SK-N-SH (cell line): ENCODE data around the gene GSTO1.

ENCODE experiments used
- EP300 ChIP-seq, 2 experiments: IDR thresholded peaks; 2 replicates each; pipeline versions ENCODE4 v1.4.0 to v1.6.1; 2012; ENCODE audit warnings: borderline replicate concordance in 1 of 2, low read depth in 1 of 2, low read length in 1 of 2
- EZH2phosphoT487 ChIP-seq: fragments of 200-600 bp; sonication (generic); IDR thresholded peaks from 2 replicates; pipeline ENCODE4 v1.6.1; 2017; ENCODE audit warnings: low read depth, mixed run types, mild to moderate bottlenecking, antibody characterized with exemption, moderate library complexity, borderline replicate concordance
- GABPA ChIP-seq: IDR thresholded peaks from 2 replicates; pipeline ENCODE4 v1.4.0; 2012; ENCODE audit warnings: low read depth, mild to moderate bottlenecking
- NRF1 ChIP-seq: IDR thresholded peaks from 2 replicates; pipeline ENCODE4 v1.6.1; 2012; ENCODE audit warnings: low read depth, mild to moderate bottlenecking, low read length
- POLR2AphosphoS5 ChIP-seq: IDR thresholded peaks from 2 replicates; pipeline ENCODE4 v1.6.1; 2012; ENCODE audit warnings: low read depth, low read length
- RAD21 ChIP-seq: IDR thresholded peaks from 2 replicates; pipeline ENCODE4 v1.6.1; 2012; ENCODE audit warnings: mild to moderate bottlenecking, low read length
- TF ChIP-seq, protein P1 (sequence below): fragments of 200-600 bp; sonication (generic); IDR thresholded peaks from 2 replicates; pipeline ENCODE4 v1.6.1; 2017; ENCODE audit warnings: antibody characterized with exemption, mild to moderate bottlenecking, moderate library complexity

DNA sequence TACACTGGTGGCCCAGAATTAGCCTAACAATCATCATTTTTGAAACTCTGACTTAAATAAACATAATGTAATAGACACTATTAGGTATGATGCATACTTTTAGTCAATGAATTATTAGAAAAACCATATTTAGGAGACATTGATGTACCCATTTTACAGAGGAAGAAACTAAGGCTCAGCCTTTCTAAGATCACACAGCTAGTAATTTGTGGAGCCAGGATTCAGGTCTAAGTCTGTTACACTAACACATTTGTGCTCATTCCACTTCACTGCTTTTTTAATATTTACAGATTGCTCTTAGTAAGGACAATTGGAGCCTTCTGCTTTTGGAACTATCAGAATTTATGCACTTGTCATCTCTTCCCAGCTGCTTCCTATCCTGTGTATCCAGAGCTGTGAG is 31.4 kb upstream of the GSTO1 start:
- TF ChIP-seq, protein P1, sequence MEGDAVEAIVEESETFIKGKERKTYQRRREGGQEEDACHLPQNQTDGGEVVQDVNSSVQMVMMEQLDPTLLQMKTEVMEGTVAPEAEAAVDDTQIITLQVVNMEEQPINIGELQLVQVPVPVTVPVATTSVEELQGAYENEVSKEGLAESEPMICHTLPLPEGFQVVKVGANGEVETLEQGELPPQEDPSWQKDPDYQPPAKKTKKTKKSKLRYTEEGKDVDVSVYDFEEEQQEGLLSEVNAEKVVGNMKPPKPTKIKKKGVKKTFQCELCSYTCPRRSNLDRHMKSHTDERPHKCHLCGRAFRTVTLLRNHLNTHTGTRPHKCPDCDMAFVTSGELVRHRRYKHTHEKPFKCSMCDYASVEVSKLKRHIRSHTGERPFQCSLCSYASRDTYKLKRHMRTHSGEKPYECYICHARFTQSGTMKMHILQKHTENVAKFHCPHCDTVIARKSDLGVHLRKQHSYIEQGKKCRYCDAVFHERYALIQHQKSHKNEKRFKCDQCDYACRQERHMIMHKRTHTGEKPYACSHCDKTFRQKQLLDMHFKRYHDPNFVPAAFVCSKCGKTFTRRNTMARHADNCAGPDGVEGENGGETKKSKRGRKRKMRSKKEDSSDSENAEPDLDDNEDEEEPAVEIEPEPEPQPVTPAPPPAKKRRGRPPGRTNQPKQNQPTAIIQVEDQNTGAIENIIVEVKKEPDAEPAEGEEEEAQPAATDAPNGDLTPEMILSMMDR: no peak
- TF ChIP-seq EP300 (IDR thresholded peaks at IDR 0.05; ENCODE audit: borderline replicate concordance in 1 of 2, low read depth in 1 of 2, low read length in 1 of 2): no peak
- TF ChIP-seq GABPA: no peak
- no peak for TF ChIP-seq EZH2phosphoT487
- no peak for TF ChIP-seq NRF1
- no peak for TF ChIP-seq POLR2AphosphoS5
- TF ChIP-seq RAD21: no peak
